Activated CD4-positive, alpha-beta T cell treated with anti-CD3 and anti-CD28 coated beads, Interleukin-2, Interleukin-6, amounts not matched to agents 100 ng/mL and 50 ng/mL, durations not matched to agents 16 hours and 8 hours (primary cell): Measurements from ENCODE around the gene ZMIZ2.
"Not testable (repeated sequence)": the region's sequence is repeated elsewhere in the genome, so short reads cannot be mapped to it uniquely, and the experiment has no call there.

Source experiments
- DNase-seq: peaks from one replicate; pipeline ENCODE4 v3.0.0-alpha.2; 2020

The ZMIZ2 gene

DNA sequence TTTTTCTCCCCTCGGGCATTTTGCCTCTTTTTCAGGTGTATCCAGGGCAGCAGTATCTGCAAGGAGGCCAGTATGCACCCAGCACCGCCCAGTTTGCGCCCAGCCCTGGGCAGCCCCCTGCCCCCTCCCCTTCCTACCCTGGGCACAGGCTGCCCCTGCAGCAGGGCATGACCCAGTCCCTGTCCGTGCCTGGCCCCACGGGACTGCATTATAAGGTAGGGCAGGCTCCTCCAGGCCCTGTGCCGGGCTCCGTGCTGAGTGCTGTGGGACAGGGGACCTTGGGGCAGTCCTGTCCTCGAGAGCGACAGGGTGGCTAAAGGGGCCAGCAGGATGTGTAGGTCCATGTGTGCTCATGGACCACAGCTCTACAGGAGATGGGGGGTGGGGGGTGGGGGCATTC lies 10.6 kb downstream of the ZMIZ2 start:
- DNase-seq, result no peak

- no peak for DNase-seq
Observed at GRCh38 chr7:44760034-44760580, 11.5 kb downstream of the ZMIZ2 start.

DNA sequence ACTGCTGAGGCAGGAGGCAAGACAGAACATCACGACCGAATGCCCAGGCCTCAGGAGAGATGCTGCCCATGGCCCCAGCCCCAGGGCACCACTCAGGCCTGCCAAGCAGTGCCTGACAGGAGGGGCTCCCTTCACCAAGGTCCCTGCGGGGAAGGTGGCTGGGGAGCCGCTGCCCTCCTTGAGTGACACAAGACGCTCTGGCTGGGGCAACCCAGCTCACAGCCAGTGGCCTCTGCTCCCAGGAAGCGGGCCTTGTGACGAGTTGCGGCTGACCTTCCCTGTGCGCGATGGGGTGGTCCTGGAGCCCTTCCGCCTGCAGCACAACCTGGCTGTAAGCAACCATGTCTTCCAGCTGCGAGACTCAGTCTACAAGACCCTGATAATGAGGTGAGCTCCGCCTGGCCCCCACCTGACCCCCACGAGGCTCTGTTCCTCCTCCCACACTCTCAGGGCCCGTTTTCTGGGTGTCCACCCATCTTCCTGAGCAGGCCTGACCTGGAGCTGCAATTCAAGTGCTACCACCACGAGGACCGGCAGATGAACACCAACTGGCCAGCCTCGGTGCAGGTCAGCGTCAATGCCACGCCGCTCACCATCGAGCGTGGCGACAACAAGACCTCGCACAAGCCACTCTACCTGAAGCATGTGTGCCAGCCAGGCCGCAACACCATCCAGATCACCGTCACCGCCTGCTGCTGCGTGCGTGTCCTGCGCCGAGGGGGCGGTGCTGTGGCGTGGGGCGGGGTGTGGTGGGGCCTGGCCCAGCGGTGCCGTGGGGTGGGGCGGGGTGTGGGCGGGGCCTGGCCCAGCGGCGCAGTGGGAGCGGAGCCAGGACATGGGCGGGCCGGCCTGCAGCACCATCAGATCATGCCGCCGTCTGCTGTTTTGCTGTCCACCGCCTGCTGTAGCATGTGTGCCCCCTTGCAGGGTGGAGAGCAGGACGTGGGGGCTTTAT lies 12.8 kb downstream of the ZMIZ2 start:
- DNase-seq, result no peak

DNA sequence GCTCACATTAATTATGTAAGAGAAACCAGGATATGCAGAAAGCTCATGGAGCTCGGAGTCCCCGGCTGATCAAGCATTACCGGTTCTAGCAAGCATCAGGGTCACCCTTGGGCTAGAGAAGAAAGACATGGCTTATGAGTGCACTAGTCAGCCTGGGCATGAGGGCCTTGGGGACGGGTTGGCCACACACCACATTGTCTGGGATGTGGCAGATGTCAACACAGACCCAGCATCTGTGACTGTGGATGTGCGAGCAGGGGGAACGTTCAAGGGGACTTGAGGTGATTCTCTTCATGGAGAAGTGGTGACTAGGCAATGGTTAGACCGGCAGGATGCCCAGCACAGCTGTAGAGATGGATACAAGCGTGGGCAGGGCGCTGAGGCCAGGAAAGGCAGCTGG lies 13.7 kb downstream of the ZMIZ2 start:
- DNase-seq, result no peak

DNA sequence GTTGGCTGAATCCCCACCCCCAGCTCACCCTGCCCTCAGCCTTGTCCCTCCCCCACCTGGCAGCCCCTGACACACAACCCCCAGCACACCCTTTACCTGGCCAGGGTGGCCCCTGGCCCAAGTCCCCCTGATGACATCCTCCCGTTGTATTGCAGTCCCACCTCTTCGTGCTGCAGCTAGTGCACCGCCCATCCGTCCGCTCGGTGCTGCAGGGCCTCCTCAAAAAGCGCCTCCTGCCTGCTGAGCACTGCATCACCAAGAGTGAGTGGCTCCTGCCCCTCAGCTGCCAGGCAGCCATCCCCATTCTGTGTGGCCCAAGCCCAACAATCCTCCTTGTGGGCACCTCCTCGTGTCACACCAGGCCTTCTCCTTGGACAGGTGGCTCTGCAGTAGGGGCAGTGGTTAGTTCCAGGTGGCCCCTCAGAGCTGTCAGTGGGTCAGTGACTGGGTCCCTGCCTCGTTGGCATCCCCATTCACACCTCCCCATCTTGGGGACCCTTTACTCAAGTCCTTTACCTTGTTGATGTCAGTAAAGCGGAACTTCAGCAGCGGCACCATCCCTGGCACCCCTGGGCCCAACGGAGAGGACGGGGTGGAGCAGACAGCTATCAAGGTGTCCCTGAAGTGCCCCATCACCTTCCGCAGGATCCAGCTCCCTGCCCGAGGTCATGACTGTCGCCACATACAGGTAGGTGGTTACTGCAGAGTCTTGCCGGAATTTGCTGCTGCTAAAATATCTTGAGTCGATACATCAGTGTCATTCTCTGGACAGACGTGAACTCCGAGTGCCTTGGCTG lies 14.3 kb downstream of the ZMIZ2 start:
- DNase-seq, result no peak

- DNase-seq, result no peak
Observed at GRCh38 chr7:44764081-44764480, 15.4 kb downstream of the ZMIZ2 start.

DNA sequence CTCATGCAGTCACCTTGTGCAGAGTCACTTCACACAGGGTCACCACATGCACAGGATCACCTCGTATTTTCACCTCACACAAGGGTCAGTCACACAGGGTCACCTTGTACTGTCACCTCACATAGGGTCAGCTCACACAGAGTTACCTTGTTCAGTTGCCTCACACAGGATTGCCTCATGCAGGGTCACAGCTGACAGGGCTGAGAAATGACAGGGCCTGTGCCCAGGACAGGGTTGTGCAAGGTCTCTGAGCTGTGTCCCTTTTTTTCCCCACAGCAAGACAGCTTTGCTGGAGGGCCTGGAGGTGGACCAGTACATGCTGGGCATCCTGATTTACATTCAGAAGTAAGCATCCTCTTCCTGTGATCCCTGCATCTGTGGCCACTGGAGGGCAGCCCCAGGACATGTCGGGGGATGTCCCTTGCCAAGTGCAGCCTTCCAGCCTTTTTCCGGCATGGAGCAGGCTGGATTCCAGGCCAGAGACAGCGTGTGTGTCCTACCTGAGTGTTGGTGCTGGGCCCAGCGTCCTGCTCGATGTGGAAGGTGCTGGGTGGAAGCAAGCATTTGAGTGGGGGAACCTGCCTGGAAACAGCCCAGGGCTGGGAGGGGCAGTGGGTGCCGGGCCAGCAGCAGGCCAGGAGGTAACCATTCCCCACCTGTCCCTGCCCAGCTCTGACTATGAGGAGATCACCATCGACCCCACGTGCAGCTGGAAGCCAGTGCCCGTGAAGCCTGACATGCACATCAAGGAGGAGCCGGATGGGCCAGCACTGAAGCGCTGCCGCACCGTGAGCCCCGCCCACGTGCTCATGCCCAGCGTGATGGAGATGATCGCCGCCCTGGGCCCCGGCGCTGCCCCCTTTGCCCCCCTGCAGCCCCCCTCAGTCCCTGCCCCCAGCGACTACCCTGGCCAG lies 16.3 kb downstream of the ZMIZ2 start:
- no peak for DNase-seq

- no peak for DNase-seq
Observed at GRCh38 chr7:44765579-44766415, 17.1 kb downstream of the ZMIZ2 start.

- DNase-seq, result no peak
Observed at GRCh38 chr7:44766416-44766801, 17.8 kb downstream of the ZMIZ2 start.

DNA sequence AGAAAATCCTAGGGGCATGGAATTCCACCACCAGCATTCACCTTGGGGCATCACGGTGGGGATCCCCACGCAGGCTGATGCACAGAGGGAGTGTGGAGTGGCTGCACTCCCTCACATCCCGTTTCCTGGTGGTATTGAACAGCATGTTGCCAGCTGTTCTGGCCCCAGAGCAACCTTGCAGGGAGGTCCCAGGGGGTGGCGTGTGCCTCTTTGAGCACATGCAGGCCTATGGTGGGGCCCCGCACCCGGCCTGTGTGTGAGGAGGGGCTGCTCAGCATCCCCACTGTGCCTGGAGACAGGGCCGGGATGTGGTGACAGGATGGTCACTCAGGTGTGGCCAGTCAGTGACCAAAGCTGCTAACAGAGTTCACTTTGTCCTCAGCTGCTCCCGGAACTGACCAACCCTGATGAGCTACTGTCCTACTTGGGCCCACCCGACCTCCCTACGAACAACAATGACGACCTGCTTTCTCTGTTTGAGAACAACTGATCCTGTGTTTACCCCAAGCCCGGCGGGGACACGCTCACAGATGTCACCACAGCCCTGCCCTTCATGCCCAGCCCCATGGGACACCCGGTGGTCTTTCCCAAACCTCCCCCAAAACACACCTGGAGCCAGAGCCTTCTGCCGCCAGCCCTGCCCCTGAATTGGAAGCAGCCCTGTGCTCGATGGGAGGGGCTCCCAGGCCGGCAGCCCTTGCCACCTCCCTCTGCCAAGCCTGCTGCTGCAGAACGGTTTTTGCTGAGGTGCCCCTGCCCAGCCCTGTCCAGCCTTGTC lies 18.7 kb downstream of the ZMIZ2 start:
- DNase-seq, result no peak

DNA sequence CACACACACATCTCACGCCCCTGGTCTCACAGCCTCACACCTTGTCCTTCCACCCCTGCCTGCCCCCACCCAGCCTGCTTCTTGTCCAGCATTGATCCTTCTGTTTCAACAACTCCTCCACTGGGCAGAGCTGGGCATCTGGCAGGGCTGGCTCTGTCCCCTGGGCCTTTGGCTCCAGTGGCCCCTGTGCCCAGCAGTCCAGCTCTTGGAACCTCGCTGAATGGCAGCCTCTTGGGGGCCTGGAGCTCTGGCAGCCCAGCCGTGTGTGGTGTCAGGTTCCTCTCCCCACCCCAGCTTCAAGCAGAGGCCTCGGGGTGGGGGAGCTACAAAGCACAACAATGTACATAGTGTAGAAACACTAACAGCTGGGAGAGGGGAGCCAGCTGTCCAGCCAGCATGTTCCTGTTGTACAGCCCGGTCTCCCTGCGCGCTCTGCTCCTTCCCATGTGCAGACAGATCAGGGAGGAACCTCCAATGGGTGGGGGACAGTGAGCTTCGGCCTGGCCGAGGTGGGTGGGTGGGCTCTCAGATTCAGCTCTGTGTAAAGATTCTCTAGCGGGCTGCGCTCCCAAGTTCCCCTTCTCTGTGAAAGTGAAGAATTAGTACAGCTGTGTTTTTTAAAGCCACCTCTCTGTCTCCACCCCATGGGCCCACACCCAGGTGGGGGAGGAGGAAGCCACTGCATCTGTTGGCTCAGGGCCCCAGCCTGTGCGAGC lies 19.4 kb downstream of the ZMIZ2 start:
- DNase-seq, result no peak

GRCh38 chr7:44768628-44769371 lies 20.2 kb downstream of the ZMIZ2 start:
- DNase-seq, result no peak

- DNase-seq, result no peak
Observed at GRCh38 chr7:44769376-44769775, 20.7 kb downstream of the ZMIZ2 start.

DNA sequence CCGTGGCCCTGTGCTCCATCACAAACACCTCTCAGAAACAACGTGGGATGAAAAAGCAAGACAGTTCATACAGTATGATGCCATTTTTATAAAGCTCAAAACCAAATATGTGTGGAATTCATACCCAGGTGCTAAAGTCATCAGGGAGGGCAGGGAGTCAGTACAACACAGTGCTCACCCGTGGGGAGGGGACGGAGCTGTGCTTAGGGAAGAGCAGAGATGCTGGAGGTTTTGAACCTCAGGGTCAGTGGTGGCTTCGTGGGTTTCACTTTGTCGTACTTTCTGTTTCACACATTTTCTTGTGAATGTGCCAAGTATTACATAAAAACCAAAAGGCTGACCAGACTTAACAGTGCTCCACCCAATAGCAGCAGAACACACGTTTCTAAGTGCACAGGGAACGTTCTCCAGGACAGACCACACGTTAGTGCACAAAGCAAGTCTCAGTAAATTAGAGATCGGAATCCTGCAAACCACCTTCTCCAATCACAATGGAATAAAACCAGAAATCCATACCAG lies 21.2 kb downstream of the ZMIZ2 start:
- peak; percentile 43 for DNase-seq

GRCh38 chr7:44771358-44771757 lies 22.7 kb downstream of the ZMIZ2 start:
- DNase-seq, result no peak

GRCh38 chr7:44772440-44772839 lies 23.8 kb downstream of the ZMIZ2 start:
- no peak for DNase-seq

DNA sequence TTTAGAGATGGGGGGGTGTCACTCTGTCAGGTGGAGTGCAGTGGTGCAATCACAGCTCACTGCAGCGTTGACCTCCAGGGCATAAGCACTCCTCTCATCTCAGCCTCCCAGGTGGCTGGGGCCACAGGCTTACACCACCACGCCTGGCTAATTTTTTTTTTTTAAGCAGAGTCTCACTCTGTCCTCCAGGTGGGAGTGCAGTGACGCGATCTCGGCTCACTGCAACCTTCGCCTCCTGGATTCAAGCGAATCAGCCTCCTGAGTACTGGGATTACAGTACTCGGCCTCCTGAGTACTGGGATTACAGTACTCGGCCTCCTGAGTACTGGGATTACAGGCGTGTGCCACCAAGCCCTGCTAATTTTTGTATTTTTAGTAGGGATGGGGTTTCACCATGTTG lies 24.2 kb downstream of the ZMIZ2 start:
- DNase-seq, result no peak

DNA sequence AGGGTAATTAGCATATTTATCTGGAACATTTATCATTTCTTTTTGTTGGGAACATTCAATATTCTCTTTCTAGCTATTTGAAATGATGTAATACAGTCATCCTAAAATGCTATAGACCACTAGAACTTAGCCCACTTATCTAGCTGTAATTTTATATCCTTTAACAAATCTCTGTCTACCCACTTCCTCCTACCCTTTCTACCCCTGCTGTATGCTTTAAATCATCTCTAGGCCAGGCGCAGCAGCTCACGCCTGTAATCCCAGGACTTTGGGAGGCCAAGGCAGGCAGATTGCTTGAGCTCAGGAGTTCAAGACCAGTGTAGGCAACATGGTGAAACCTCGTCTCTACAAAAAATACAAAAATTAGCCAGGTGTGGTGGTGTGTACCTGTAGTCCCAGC lies 25.8 kb downstream of the ZMIZ2 start:
- not testable (repeated sequence) for DNase-seq
